K562 (cell line): ENCODE results near the gene CNP. TPM values are rescaled to one million over a fixed set of nuclear protein-coding genes. Genes with fewer than 3 reads are reported as not detected.

Source experiments
- ATAC-seq: fragments of 200-7000 bp; cut with Tn5 transposase; 3 replicates; pipeline ENCODE4 v1.9.1; 2020; ENCODE audit warnings: moderate library complexity
- BruUV-seq: library from RNA; stranded (reverse); fragments of 400-500 nt; replicated peaks from 2 replicates; lab custom pipeline; 2021; lab: Mats Ljungman, UMichigan
- CTCF ChIA-PET: fragments of 300-600 bp; formaldehyde crosslinking; extraction: SDS; loops from one replicate; lab custom pipeline; 2021; ENCODE audit warnings: low intra/inter-chr PET ratio; lab: Yijun Ruan, JAX
- POLR2A ChIA-PET: fragments of 300-600, 350-650 bp; sonication (Branson Sonifier 250); formaldehyde crosslinking; extraction: SDS; loops from one replicate; lab custom pipeline; 2021; ENCODE audit warnings: antibody characterized with exemption, inconsistent platforms; lab: Yijun Ruan, JAX
- DNase-seq, 4 experiments: peaks; one replicate each; pipeline versions ENCODE4 v3.0.0 to v3.0.0-alpha.2; 2011 to 2018; ENCODE audit warnings: low spot score in 3 of 4, mixed read lengths in 3 of 4; ENCODE audit errors: extremely low read depth in 1 of 4
- FAIRE-seq: peaks from 2 replicates; lab custom pipeline; 2011; peaks lifted over from hg19 to GRCh38; lab: Jason Lieb, UNC
- H2AFZ ChIP-seq: 2 replicates; pipeline ENCODE4 v1.6.0; 2011; ENCODE audit warnings: low read depth, low read length, control low read depth, inconsistent platforms
- H3K27ac ChIP-seq: fragments of 200-600 bp; 3 replicates; pipeline ENCODE4 v1.8.0; 2011; ENCODE audit warnings: low read depth, mild to moderate bottlenecking, control low read depth, inconsistent platforms, low read length, moderate library complexity, mixed read lengths; ENCODE audit errors: extremely low read depth
- H3K27me3 ChIP-seq, 2 experiments: fragments of 300-600 bp in 1 of 2; 2 replicates in 1 of 2; 3 replicates in 1 of 2; pipeline versions ENCODE4 v1.6.0 to v1.8.0; 2011; ENCODE audit warnings: inconsistent platforms in 2 of 2, low read length in 2 of 2, mild to moderate bottlenecking in 1 of 2, mixed read lengths in 1 of 2, moderate library complexity in 1 of 2; ENCODE audit not compliant: control insufficient read depth in 2 of 2, insufficient read depth in 2 of 2
- H3K36me3 ChIP-seq: fragments of 300-600 bp; 3 replicates; pipeline ENCODE4 v1.8.0; 2011; ENCODE audit warnings: mild to moderate bottlenecking, low read length, inconsistent platforms; ENCODE audit not compliant: control insufficient read depth, insufficient read depth
- H3K4me1 ChIP-seq, 2 experiments: fragments of 200-600 bp in 1 of 2; replicated peaks in 1 of 2; 2 replicates in 1 of 2; 3 replicates in 1 of 2; pipeline versions ENCODE4 v1.5.1 to v1.8.0; 2011; ENCODE audit warnings: inconsistent platforms in 2 of 2, low read length in 2 of 2, mild to moderate bottlenecking in 1 of 2, mixed read lengths in 1 of 2, moderate library complexity in 1 of 2; ENCODE audit not compliant: control insufficient read depth in 2 of 2, insufficient read depth in 2 of 2
- H3K4me2 ChIP-seq: 2 replicates; pipeline ENCODE4 v1.6.1; 2011; ENCODE audit warnings: low read length, control low read depth, inconsistent platforms, mixed read lengths; ENCODE audit not compliant: insufficient read depth
- H3K4me3 ChIP-seq: fragments of 200-600 bp; sonication (generic), shearing (Covaris generic); 2 replicates; pipeline ENCODE4 v1.5.1; 2016; ENCODE audit warnings: control low read depth, inconsistent platforms
- H3K79me2 ChIP-seq: fragments of 200-600 bp; 3 replicates; pipeline ENCODE4 v1.8.0; 2011; ENCODE audit warnings: low read length, inconsistent platforms; ENCODE audit not compliant: control insufficient read depth, insufficient read depth
- H3K9ac ChIP-seq, 2 experiments: 2 replicates each; pipeline versions ENCODE4 v1.6.0 to v1.6.1; 2011; ENCODE audit warnings: low read depth in 2 of 2, low read length in 2 of 2, control low read depth in 1 of 2, inconsistent platforms in 1 of 2, mild to moderate bottlenecking in 1 of 2, mixed read lengths in 1 of 2; ENCODE audit not compliant: insufficient read depth in 1 of 2
- H3K9me1 ChIP-seq: one replicate; pipeline ENCODE4 v1.6.0; 2011; ENCODE audit warnings: inconsistent platforms, mild to moderate bottlenecking, low read length, moderate library complexity; ENCODE audit not compliant: control insufficient read depth, insufficient read depth
- H3K9me3 ChIP-seq: replicated peaks from 2 replicates; pipeline ENCODE4 v1.5.1; 2011; ENCODE audit warnings: low read depth, low read length, inconsistent platforms; ENCODE audit not compliant: control insufficient read depth, insufficient read depth
- H4K20me1 ChIP-seq: replicated peaks from 2 replicates; pipeline ENCODE4 v1.6.1; 2011; ENCODE audit warnings: low read length, inconsistent platforms, mixed read lengths; ENCODE audit not compliant: control insufficient read depth, insufficient read depth
- GABPA ChIP-seq: fragments of 200-800 bp; sonication (Bioruptor generic); conservative IDR thresholded peaks from 2 replicates; pipeline ENCODE4 v1.6.1; 2016; ENCODE audit warnings: low read depth, missing genetic modification characterization, missing compliant biosample characterization
- GABPB1 ChIP-seq: sonication (generic); formaldehyde crosslinking; IDR thresholded peaks from 2 replicates; pipeline ENCODE4 v1.8.0; 2022; ENCODE audit warnings: mild to moderate bottlenecking, missing genetic modification reagents
- HDGF ChIP-seq: fragments of 450-650 bp; IDR thresholded peaks from 2 replicates; pipeline ENCODE4 v1.6.1; 2016
- MTF1 ChIP-seq: fragments of 250-450 bp; sonication (Bioruptor Pico); IDR thresholded peaks from 2 replicates; pipeline ENCODE4 v1.9.0; 2021; ENCODE audit warnings: moderate library complexity, mild to moderate bottlenecking, inconsistent platforms, borderline replicate concordance
- PKNOX1 ChIP-seq: fragments of 450-650 bp; IDR thresholded peaks from 2 replicates; pipeline ENCODE4 v1.6.1; 2016
- WGBS: fragments of 100-300 bp; shearing (Covaris generic); methylation state at CpG from one replicate; pipeline ENCODE4 v1.1.6; 2016; ENCODE audit warnings: low coverage, mixed read lengths; ENCODE audit not compliant: insufficient coverage; ENCODE audit errors: missing lambda C conversion rate; 5-methylcytosine and 5-hydroxymethylcytosine counted together
- in situ Hi-C: fragments of 300-500 bp; cut with MboI; formaldehyde crosslinking; loops from 4 replicates; pipeline ENCODE4 v1.15.0; 2018; ENCODE audit warnings: inconsistent platforms, mixed read lengths
- intact Hi-C: fragments of 100-400 bp; cut with micrococcal nuclease; formaldehyde crosslinking; loops from 2 replicates; pipeline ENCODE4 v1.14.2; 2022
- polyA plus RNA-seq, 8 experiments: library from polyadenylated mRNA; depleted of rRNA in 4 of 8; stranded (reverse) in 5 of 8; unstranded in 3 of 8; fragments of >200 nt; fragmentation: Nextera tagmentation in 2 of 8; fragmentation: Illumina TruSeq in 1 of 8; extraction: Ambion mirVana in 2 of 8; extraction: Trizol in 1 of 8; gene quantifications; 2 replicates each; pipeline versions ENCODE4 v1.2.1 to v1.2.3, GENCODE V29; 2011 to 2014; ENCODE audit warnings: inconsistent platforms in 1 of 8, missing spikeins in 1 of 8
- total RNA-seq, 7 experiments: library from RNA; depleted of rRNA in 6 of 7; stranded (reverse); fragments of >200 nt in 6 of 7; fragmentation: Illumina TruSeq in 2 of 7; extraction: Trizol in 2 of 7; gene quantifications; 2 replicates each; pipeline versions ENCODE4 v1.2.1 to v1.2.3, GENCODE V29; 2011 to 2021; ENCODE audit warnings: low replicate concordance in 1 of 7

CNP gene
- total and polyA plus RNA-seq, 9 of the 15 experiments (the other 6 are each of a cell fraction or from before 2014, with no cell fraction given): 1.7 to 52.0 (median 29.1) TPM

- ATAC-seq: no peak; the same call in 2 of the 3 replicates
- 84% methylated on average over 4 of the region's 4 CpGs for WGBS
- TF ChIP-seq HDGF: no peak
- no peak for TF ChIP-seq GABPA
- TF ChIP-seq MTF1 (CRISPR knock-in tag): no peak
- 0 out of 2 replicates have a peak, but pooled peaks have one; percentile 1 for TF ChIP-seq GABPB1 (CRISPR knock-in tag)
- TF ChIP-seq PKNOX1: no peak
- no TSS peak for BruUV-seq
- Histone ChIP-seq H3K9me3 (no peaks in the 10 kb centered on the region), H4K20me1 (no peaks in the 10 kb centered on the region), H3K4me1 (peaks cover 27 to 29% of the 10 kb centered on the region in 2 experiments), H3K27me3 (no peaks in the 10 kb centered on the region), H3K27ac (no peak overlapping the region; the same call in 2 of the 3 replicates), H3K4me2 (peak overlapping the region; percentile 67; the same call in 1 of the 2 replicates), H3K36me3 (no peaks in the 10 kb centered on the region), H3K9ac (peak overlapping the region; percentile 53 to 84; a peak in 3 of 4 replicates), H3K4me3 (no peak overlapping the region), H3K79me2 (no peaks in the 10 kb centered on the region), H2AFZ (peak overlapping the region; percentile 82), H3K9me1 (no peaks in the 10 kb centered on the region)
- intact Hi-C loops: no loop called here
- in situ Hi-C loops: no loop called here
- POLR2A ChIA-PET: interaction anchor here (0.6 to 2.3 kb wide), 5 partner anchors 9 to 250 kb away, joined by 3 to 18 read pairs (median 4); partner anchors contain the start of gene ODAD4
- DNase-seq: no peak
- FAIRE-seq: no peak
- CTCF ChIA-PET: no interaction called here
These were observed 27.4 kb upstream of the CNP start for GRCh38 chr17:41939044-41939692.
